Testis (tissue), 3 donors: Measurements from ENCODE around the gene PAIP1. TPM values are rescaled to one million over a fixed set of nuclear protein-coding genes. Genes with fewer than 3 reads are reported as not detected.
"Not testable (repeated sequence)": the region's sequence is repeated elsewhere in the genome, so short reads cannot be mapped to it uniquely, and the experiment has no call there.

Experiments
- DNase-seq: peaks from one replicate; pipeline ENCODE4 v3.0.0-alpha.2; 2019
- H3K27ac ChIP-seq, 2 donors: fragments of 200-600 bp; sonication (generic); one replicate each; pipeline ENCODE4 v1.5.1; 2019
- H3K27me3 ChIP-seq: fragments of 200-600 bp; sonication (generic); one replicate; pipeline ENCODE4 v1.5.1; 2019
- H3K36me3 ChIP-seq: fragments of 200-600 bp; sonication (generic); one replicate; pipeline ENCODE4 v1.5.1; 2017; ENCODE audit warnings: low read depth; ENCODE audit errors: missing control alignments
- H3K4me1 ChIP-seq: fragments of 200-600 bp; sonication (generic); one replicate; pipeline ENCODE4 v1.5.1; 2019
- H3K4me3 ChIP-seq, 2 donors: fragments of 200-600 bp; sonication (generic); one replicate each; pipeline ENCODE4 v1.5.1; 2017 to 2019
- H3K9me3 ChIP-seq: fragments of 200-600 bp; sonication (generic); one replicate; pipeline ENCODE4 v1.5.1; 2017
- CTCF ChIP-seq, 3 experiments: fragments of 450-650 bp in 2 of 3; fragments of 200-600 bp in 1 of 3; sonication (generic) in 1 of 3; IDR thresholded peaks; one replicate each; pipeline ENCODE4 v1.5.1; 2016 to 2019; ENCODE audit warnings: antibody characterized with exemption in 3 of 3, mild to moderate bottlenecking in 2 of 3, moderate library complexity in 1 of 3
- POLR2A ChIP-seq: fragments of 450-650 bp; IDR thresholded peaks from one replicate; pipeline ENCODE4 v1.6.1; 2017; ENCODE audit warnings: antibody characterized with exemption, mild to moderate bottlenecking, moderate library complexity
- WGBS, 2 donors: methylation state at CpG; one replicate each; pipeline ENCODE4 v1.1.5; 2018; 5-methylcytosine and 5-hydroxymethylcytosine counted together
- intact Hi-C: fragments of 100-400 bp; cut with DNase I; formaldehyde crosslinking; loops from one replicate; pipeline ENCODE4 v1.15.1; 2023; ENCODE audit warnings: low total_unique reads
- polyA plus RNA-seq: library from polyadenylated mRNA; stranded (reverse); fragments of 350-450 nt; fragmentation: Illumina TruSeq; extraction: RNeasy Lipid Tissue Mini Kit (QIAGEN cat#74804); gene quantifications from one replicate; pipeline ENCODE4 v1.2.3, GENCODE V29; 2014; ENCODE audit warnings: low read depth, low replicate concordance; ENCODE audit not compliant: insufficient read depth
- total RNA-seq, 2 donors: library from RNA; depleted of rRNA; stranded (reverse); fragments of >200 nt; gene quantifications; one replicate each; pipeline ENCODE4 v1.2.3, GENCODE V29; 2016

PAIP1 gene
- total and polyA plus RNA-seq, 3 donors from 2014 or later: 103 to 135 (median 117) TPM

GRCh38 chr5:43514816-43515677, 41.8 kb downstream of the PAIP1 start, which contains the start of gene C5orf34:
Gene C5orf34, minus strand, starts transcription at chr5:43515148. Its CDS starts 5,809 bp downstream, at chr5:43509339.
- intact Hi-C loops: no loop called here
- Histone ChIP-seq H3K27me3 (no peaks in the 10 kb centered on the region), H3K4me3 (peak within 1 kb of the TSS; percentile 62 to 67), H3K9me3 (no peaks in the 10 kb centered on the region), H3K4me1 (peaks cover 5% of the 10 kb centered on the region), H3K27ac (peak within 1 kb of the TSS; percentile 88 to 91), H3K36me3 (no peaks in the 10 kb centered on the region)
- TF ChIP-seq POLR2A (peak; percentile 69), CTCF (IDR thresholded peaks at IDR 0.05) (no peak)
- DNase-seq: peak; percentile 99
- WGBS, 2 donors: 0 to 1% methylated on average over 31 to 33 of the region's 35 CpGs

- no peaks in the 10 kb centered on the region for H3K36me3 ChIP-seq
- H3K9me3 ChIP-seq: no peaks in the 10 kb centered on the region
- H3K4me3 ChIP-seq: peak overlapping the region; percentile 62 to 67
- H3K4me1 ChIP-seq: peaks cover 5% of the 10 kb centered on the region
- TF ChIP-seq POLR2A (no peak), CTCF (IDR thresholded peaks at IDR 0.05) (no peak)
- H3K27me3 ChIP-seq: no peaks in the 10 kb centered on the region
- H3K27ac ChIP-seq: peak overlapping the region; percentile 88 to 91
- WGBS, 2 donors: 2 to 3% methylated on average over 6 of the region's 6 CpGs
- DNase-seq: peak; percentile 21
- intact Hi-C loops: no loop called here
Measured at GRCh38 chr5:43514471-43514815, 42.4 kb downstream of the PAIP1 start.

- DNase-seq: no peak
- Histone ChIP-seq H3K4me1 (peaks cover 5% of the 10 kb centered on the region), H3K27ac (peak overlapping the region; percentile 88 to 91), H3K9me3 (no peaks in the 10 kb centered on the region), H3K27me3 (no peaks in the 10 kb centered on the region), H3K4me3 (peak overlapping the region; percentile 62 to 67), H3K36me3 (no peaks in the 10 kb centered on the region)
- TF ChIP-seq CTCF (IDR thresholded peaks at IDR 0.05) (no peak), POLR2A (no peak)
- intact Hi-C loops: no loop called here
- whole genome bisulfite sequencing, 2 donors: 11 to 15% methylated on average over 4 of the region's 4 CpGs
Measured at GRCh38 chr5:43514025-43514424, 42.9 kb downstream of the PAIP1 start.

- H3K27ac ChIP-seq, H3K27me3 ChIP-seq, intact Hi-C loops, H3K4me3 ChIP-seq, H3K36me3 ChIP-seq, H3K4me1 ChIP-seq, DNase-seq, H3K9me3 ChIP-seq: not testable (repeated sequence)
- WGBS, 2 donors: 96% methylated on average over 29 of the region's 36 CpGs; no CpG with 5 or more reads in 1 of the 2 donors
Measured at GRCh38 chr5:43511062-43511461, 45.8 kb downstream of the PAIP1 start.

GRCh38 chr5:43498581-43498980, 58.3 kb downstream of the PAIP1 start:
- Histone ChIP-seq H3K27me3 (no peaks in the 10 kb centered on the region), H3K9me3 (no peaks in the 10 kb centered on the region), H3K27ac (no peak overlapping the region), H3K4me3 (no peak overlapping the region), H3K36me3 (no peaks in the 10 kb centered on the region), H3K4me1 (no peaks in the 10 kb centered on the region)
- TF ChIP-seq POLR2A: no peak
- TF ChIP-seq CTCF (IDR thresholded peaks at IDR 0.05): no peak
- 90 to 91% methylated on average over 2 of the region's 2 CpGs for WGBS, 2 donors
- no peak for DNase-seq
- intact Hi-C loops: no loop called here
